DMS114 treated with DMSO at 0.1 percent for 48 hours (cell line): ENCODE data around the gene RUNX3.

Experiments
- DNase-seq: peaks from one replicate; lab custom pipeline; 2025; ENCODE audit not compliant: unreplicated experiment; lab: John Stamatoyannopoulos, UW

RUNX3 gene

GRCh38 chr1:24866211-24867083 lies 63.6 kb downstream of the RUNX3 start:
- DNase-seq: no peak

- no peak for DNase-seq
Measured at GRCh38 chr1:24865587-24865986, 64.5 kb downstream of the RUNX3 start.

GRCh38 chr1:24865168-24865567 lies 64.9 kb downstream of the RUNX3 start:
- DNase-seq: no peak

GRCh38 chr1:24864370-24864777 lies 65.7 kb downstream of the RUNX3 start:
- DNase-seq: no peak

GRCh38 chr1:24862775-24863483 lies 67.1 kb downstream of the RUNX3 start:
- DNase-seq: no peak

- no peak for DNase-seq
Measured at GRCh38 chr1:24861821-24862727, 68.0 kb downstream of the RUNX3 start.

GRCh38 chr1:24860841-24861240 lies 69.2 kb downstream of the RUNX3 start:
- DNase-seq: no peak

- no peak for DNase-seq
Measured at GRCh38 chr1:24859063-24860010, 70.7 kb downstream of the RUNX3 start.

GRCh38 chr1:24858277-24858676 lies 71.8 kb downstream of the RUNX3 start:
- no peak for DNase-seq

- no peak for DNase-seq
Measured at GRCh38 chr1:24857507-24858133, 72.5 kb downstream of the RUNX3 start.

- no peak for DNase-seq
Measured at GRCh38 chr1:24856787-24857506, 73.1 kb downstream of the RUNX3 start.

- DNase-seq: no peak
Measured at GRCh38 chr1:24855474-24855873, 74.6 kb downstream of the RUNX3 start.

GRCh38 chr1:24853649-24854048 lies 76.4 kb downstream of the RUNX3 start:
- no peak for DNase-seq

- no peak for DNase-seq
Measured at GRCh38 chr1:24850328-24850920, 79.7 kb downstream of the RUNX3 start.

GRCh38 chr1:24849672-24850295 lies 80.3 kb downstream of the RUNX3 start:
- no peak for DNase-seq
